CD14-positive monocyte (primary cell): Measurements from ENCODE around the gene SYTL1. TPM values are rescaled to one million over a fixed set of nuclear protein-coding genes. Genes with fewer than 3 reads are reported as not detected.

Experiments
- DNase-seq, 3 donors: peaks; one replicate each; pipeline ENCODE4 v3.0.0-alpha.2; 2011 to 2022
- H2AFZ ChIP-seq: 2 replicates; pipeline ENCODE4 v1.6.0; 2012; ENCODE audit warnings: mild to moderate bottlenecking, low read depth, low read length, inconsistent platforms; ENCODE audit not compliant: insufficient read depth, poor library complexity, severe bottlenecking
- H3K27ac ChIP-seq, 2 donors: 1 replicate in 1 of 2; 2 replicates in 1 of 2; pipeline ENCODE4 v1.5.1; 2012 to 2013; ENCODE audit warnings: low read length in 2 of 2, control low read depth in 1 of 2, inconsistent platforms in 1 of 2, low read depth in 1 of 2, mild to moderate bottlenecking in 1 of 2
- H3K27me3 ChIP-seq, 2 donors: one replicate each; pipeline versions ENCODE4 v1.6.0 to v1.6.1; 2011 to 2013; ENCODE audit warnings: low read length in 2 of 2; ENCODE audit not compliant: control insufficient read depth in 2 of 2, insufficient read depth in 2 of 2
- H3K36me3 ChIP-seq, 2 donors: replicated peaks in 1 of 2; 1 replicate in 1 of 2; 2 replicates in 1 of 2; pipeline versions ENCODE4 v1.5.1 to v1.6.1; 2012 to 2013; ENCODE audit warnings: low read length in 2 of 2, control low read depth in 1 of 2, inconsistent platforms in 1 of 2, mild to moderate bottlenecking in 1 of 2; ENCODE audit not compliant: insufficient read depth in 2 of 2, control insufficient read depth in 1 of 2
- H3K4me1 ChIP-seq, 2 donors: 1 replicate in 1 of 2; 2 replicates in 1 of 2; pipeline versions ENCODE4 v1.5.1 to v1.6.1; 2012 to 2013; ENCODE audit warnings: low read length in 2 of 2, control low read depth in 1 of 2, inconsistent platforms in 1 of 2, mild to moderate bottlenecking in 1 of 2, moderate library complexity in 1 of 2; ENCODE audit not compliant: insufficient read depth in 2 of 2, control insufficient read depth in 1 of 2
- H3K4me2 ChIP-seq: replicated peaks from 2 replicates; pipeline ENCODE3; 2012; ENCODE audit warnings: low read length, moderate library complexity, mild to moderate bottlenecking; ENCODE audit not compliant: poor library complexity, severe bottlenecking; ENCODE audit errors: extremely low read depth
- H3K4me3 ChIP-seq, 3 experiments: fragments of 200-600 bp in 1 of 3; sonication (generic) in 1 of 3; replicated peaks in 1 of 3; 1 replicate in 2 of 3; 2 replicates in 1 of 3; pipeline ENCODE4 v1.5.1; 2011 to 2013; ENCODE audit warnings: low read length in 3 of 3, mild to moderate bottlenecking in 3 of 3, control low read depth in 2 of 3, low read depth in 2 of 3, inconsistent platforms in 1 of 3, moderate library complexity in 1 of 3
- H3K79me2 ChIP-seq: 2 replicates; pipeline ENCODE4 v1.6.0; 2012; ENCODE audit warnings: mild to moderate bottlenecking, control low read depth, inconsistent platforms, low read length, moderate library complexity; ENCODE audit not compliant: insufficient read depth
- H3K9ac ChIP-seq: 2 replicates; pipeline ENCODE4 v1.6.0; 2017; ENCODE audit warnings: low read length, mild to moderate bottlenecking; ENCODE audit not compliant: insufficient read depth, poor library complexity, severe bottlenecking
- H3K9me3 ChIP-seq, 2 donors: replicated peaks in 1 of 2; 1 replicate in 1 of 2; 2 replicates in 1 of 2; pipeline versions ENCODE4 v1.5.1 to v1.6.1; 2012 to 2013; ENCODE audit warnings: low read length in 2 of 2, control low read depth in 1 of 2; ENCODE audit not compliant: control insufficient read depth in 1 of 2, insufficient read depth in 1 of 2
- H4K20me1 ChIP-seq: 2 replicates; pipeline ENCODE4 v1.6.0; 2012; ENCODE audit warnings: mild to moderate bottlenecking, low read length, control low read depth, moderate library complexity; ENCODE audit not compliant: insufficient read depth
- H3K27ac Mint-ChIP-seq, 7 donors: one replicate each; pipeline ENCODE4 v1.8.0; 2020; ENCODE audit warnings: mild to moderate bottlenecking in 7 of 7, mixed read lengths in 7 of 7, moderate library complexity in 6 of 7, inconsistent platforms in 2 of 7
- H3K27me3 Mint-ChIP-seq, 3 donors: one replicate each; pipeline ENCODE4 v1.8.0; 2021 to 2022; ENCODE audit warnings: low read depth in 3 of 3, mild to moderate bottlenecking in 3 of 3, mixed read lengths in 3 of 3, moderate library complexity in 3 of 3, inconsistent platforms in 1 of 3
- H3K36me3 Mint-ChIP-seq, 2 donors: one replicate each; pipeline ENCODE4 v1.8.0; 2020; ENCODE audit warnings: mixed read lengths in 2 of 2, inconsistent platforms in 1 of 2, mild to moderate bottlenecking in 1 of 2
- H3K4me1 Mint-ChIP-seq: one replicate; pipeline ENCODE4 v1.8.0; 2020; ENCODE audit warnings: mild to moderate bottlenecking, mixed read lengths
- H3K4me3 Mint-ChIP-seq, 2 donors: one replicate each; pipeline ENCODE4 v1.8.0; 2020; ENCODE audit warnings: mild to moderate bottlenecking in 2 of 2, mixed read lengths in 2 of 2, moderate library complexity in 1 of 2
- H3K9me3 Mint-ChIP-seq, 7 donors: one replicate each; pipeline ENCODE4 v1.8.0; 2020 to 2022; ENCODE audit warnings: mixed read lengths in 7 of 7, mild to moderate bottlenecking in 6 of 7, moderate library complexity in 6 of 7, inconsistent platforms in 2 of 7
- WGBS: methylation state at CpG from one replicate; pipeline ENCODE4 v1.1.5; 2013; ENCODE audit warnings: missing lambda C conversion rate; ENCODE audit not compliant: insufficient coverage; 5-methylcytosine and 5-hydroxymethylcytosine counted together
- intact Hi-C, 2 donors: fragments of 100-400 bp; cut with micrococcal nuclease; formaldehyde crosslinking; loops; one replicate each; pipeline versions ENCODE4 v1.15.0 to v1.15.1; 2023
- polyA plus RNA-seq, 3 donors: library from polyadenylated mRNA; depleted of rRNA in 1 of 3; unstranded in 2 of 3; stranded (reverse) in 1 of 3; fragments of 300-500 nt in 2 of 3; fragments of >200 nt in 1 of 3; fragmentation: Illumina TruSeq in 2 of 3; gene quantifications; 1 replicate in 2 of 3; 2 replicates in 1 of 3; pipeline ENCODE4 v1.2.3, GENCODE V29; 2012 to 2021
- TF ChIP-seq, protein P1 (sequence below): fragments of 200-600 bp; IDR thresholded peaks from one replicate; pipeline ENCODE4 v1.8.0; 2022; ENCODE audit warnings: antibody characterized with exemption, mild to moderate bottlenecking

The SYTL1 gene
- polyA plus RNA-seq, 3 donors = 26.9 to 95.8 (median 44.6) TPM

DNA sequence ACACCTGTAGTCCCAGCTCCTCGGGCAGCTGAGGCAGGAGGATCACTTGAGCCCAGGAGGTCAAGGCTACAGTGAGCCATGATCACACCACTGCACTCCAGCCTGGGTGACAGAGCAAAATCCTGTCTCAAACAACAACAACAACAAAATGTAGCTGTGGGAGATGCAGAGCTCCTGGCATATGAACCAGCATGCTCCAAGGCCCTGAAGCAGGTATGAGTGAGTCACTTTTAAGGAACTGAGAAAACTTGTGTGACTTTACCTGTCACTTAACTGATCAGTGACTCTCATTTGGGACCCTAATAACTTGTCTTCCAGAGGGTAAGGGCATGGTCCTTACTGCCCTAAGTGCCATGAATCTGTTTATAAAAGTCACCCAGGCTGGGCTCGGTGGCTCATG, 39.2 kb upstream of the SYTL1 start:
- H3K27ac Mint-ChIP-seq = no peak overlapping the region
- Histone ChIP-seq H3K36me3 (peaks cover 64 to 89% of the 10 kb centered on the region in 2 donors), H3K4me1 (peaks cover 25 to 26% of the 10 kb centered on the region in 2 donors), H3K9me3 (no peaks in the 10 kb centered on the region), H3K9ac (no peak overlapping the region), H3K4me3 (no peak overlapping the region), H3K4me2 (no peak overlapping the region), H3K27ac (no peak overlapping the region), H3K27me3 (no peaks in the 10 kb centered on the region), H2AFZ (no peak overlapping the region), H3K79me2 (no peaks in the 10 kb centered on the region), H4K20me1 (peaks cover 23% of the 10 kb centered on the region)
- no peaks in the 10 kb centered on the region for H3K27me3 Mint-ChIP-seq
- peaks cover 23% of the 10 kb centered on the region for H3K4me1 Mint-ChIP-seq
- intact Hi-C loops = loop anchor here (5.0 to 10.0 kb wide), 3 partner anchors 302 to 372 kb away; partner anchors contain the start of genes AHDC1 (in 1 of the 2) and IFI6 (in 1 of the 2)
- no peaks in the 10 kb centered on the region for H3K9me3 Mint-ChIP-seq
- 92% methylated on average over 2 of the region's 2 CpGs for WGBS
- peaks cover 76 to 87% of the 10 kb centered on the region in 2 donors for H3K36me3 Mint-ChIP-seq
- TF ChIP-seq, protein P1, sequence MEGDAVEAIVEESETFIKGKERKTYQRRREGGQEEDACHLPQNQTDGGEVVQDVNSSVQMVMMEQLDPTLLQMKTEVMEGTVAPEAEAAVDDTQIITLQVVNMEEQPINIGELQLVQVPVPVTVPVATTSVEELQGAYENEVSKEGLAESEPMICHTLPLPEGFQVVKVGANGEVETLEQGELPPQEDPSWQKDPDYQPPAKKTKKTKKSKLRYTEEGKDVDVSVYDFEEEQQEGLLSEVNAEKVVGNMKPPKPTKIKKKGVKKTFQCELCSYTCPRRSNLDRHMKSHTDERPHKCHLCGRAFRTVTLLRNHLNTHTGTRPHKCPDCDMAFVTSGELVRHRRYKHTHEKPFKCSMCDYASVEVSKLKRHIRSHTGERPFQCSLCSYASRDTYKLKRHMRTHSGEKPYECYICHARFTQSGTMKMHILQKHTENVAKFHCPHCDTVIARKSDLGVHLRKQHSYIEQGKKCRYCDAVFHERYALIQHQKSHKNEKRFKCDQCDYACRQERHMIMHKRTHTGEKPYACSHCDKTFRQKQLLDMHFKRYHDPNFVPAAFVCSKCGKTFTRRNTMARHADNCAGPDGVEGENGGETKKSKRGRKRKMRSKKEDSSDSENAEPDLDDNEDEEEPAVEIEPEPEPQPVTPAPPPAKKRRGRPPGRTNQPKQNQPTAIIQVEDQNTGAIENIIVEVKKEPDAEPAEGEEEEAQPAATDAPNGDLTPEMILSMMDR = no peak
- no peak overlapping the region for H3K4me3 Mint-ChIP-seq
- no peak for DNase-seq

GRCh38 chr1:27303509-27303908, 38.3 kb upstream of the SYTL1 start:
- Mint-ChIP-seq H3K36me3 (peaks cover 67 to 78% of the 10 kb centered on the region in 2 donors), H3K27ac (no peak overlapping the region)
- H3K9ac ChIP-seq = no peak overlapping the region

More at GRCh38 chr1:27303509-27303908, 38.3 kb upstream of the SYTL1 start:
- Histone ChIP-seq H3K27ac (no peak overlapping the region), H3K79me2 (no peaks in the 10 kb centered on the region), H4K20me1 (peaks cover 23% of the 10 kb centered on the region), H3K9me3 (no peaks in the 10 kb centered on the region), H2AFZ (no peak overlapping the region), H3K4me1 (peaks cover 25 to 26% of the 10 kb centered on the region in 2 donors), H3K27me3 (no peaks in the 10 kb centered on the region), H3K4me3 (no peak overlapping the region), H3K4me2 (no peak overlapping the region), H3K36me3 (peaks cover 55 to 80% of the 10 kb centered on the region in 2 donors)
- H3K4me3 Mint-ChIP-seq = no peak overlapping the region
- no peaks in the 10 kb centered on the region for H3K27me3 Mint-ChIP-seq
- 99% methylated on average over 14 of the region's 15 CpGs for WGBS
- peaks cover 23% of the 10 kb centered on the region for H3K4me1 Mint-ChIP-seq
- intact Hi-C loops = loop anchor here (5.0 to 10.0 kb wide), 3 partner anchors 301 to 371 kb away; partner anchors contain the start of genes AHDC1 (in 1 of the 2) and IFI6 (in 1 of the 2)
- no peaks in the 10 kb centered on the region for H3K9me3 Mint-ChIP-seq
- no peak for DNase-seq
- TF ChIP-seq, protein P1 = no peak
